IPS DF 6.9 (cell line): ENCODE results near the gene SOWAHB.
"Not testable (repeated sequence)": the region's sequence is repeated elsewhere in the genome, so short reads cannot be mapped to it uniquely, and the experiment has no call there.

Experiments used
- DNase-seq: peaks from one replicate; pipeline ENCODE4 v3.0.0-alpha.2; 2013; ENCODE audit warnings: low read depth, low spot score
- H3K27ac ChIP-seq: one replicate; pipeline ENCODE4 v1.5.1; 2013; ENCODE audit warnings: low read length, control low read depth
- H3K27me3 ChIP-seq: 2 replicates; pipeline ENCODE4 v1.6.1; 2013; ENCODE audit warnings: mild to moderate bottlenecking, low read length; ENCODE audit not compliant: control insufficient read depth, insufficient read depth
- H3K36me3 ChIP-seq: 2 replicates; pipeline ENCODE4 v1.6.1; 2013; ENCODE audit warnings: low read length; ENCODE audit not compliant: control insufficient read depth, insufficient read depth
- H3K4me1 ChIP-seq: 2 replicates; pipeline ENCODE4 v1.6.1; 2013; ENCODE audit warnings: low read length; ENCODE audit not compliant: control insufficient read depth, insufficient read depth
- H3K4me3 ChIP-seq: 2 replicates; pipeline ENCODE4 v1.5.1; 2013; ENCODE audit warnings: mild to moderate bottlenecking, low read length
- H3K9me3 ChIP-seq: 2 replicates; pipeline ENCODE4 v1.6.1; 2013; ENCODE audit warnings: low read length, inconsistent platforms; ENCODE audit not compliant: control insufficient read depth, insufficient read depth
- WGBS: extraction: QIAGEN DNeasy Blood & Tissue Kit; methylation state at CpG from one replicate; pipeline ENCODE4 v1.1.7; 2013; ENCODE audit warnings: mixed read lengths, missing lambda C conversion rate; ENCODE audit not compliant: insufficient read length, insufficient coverage; 5-methylcytosine and 5-hydroxymethylcytosine counted together

Gene SOWAHB

DNA sequence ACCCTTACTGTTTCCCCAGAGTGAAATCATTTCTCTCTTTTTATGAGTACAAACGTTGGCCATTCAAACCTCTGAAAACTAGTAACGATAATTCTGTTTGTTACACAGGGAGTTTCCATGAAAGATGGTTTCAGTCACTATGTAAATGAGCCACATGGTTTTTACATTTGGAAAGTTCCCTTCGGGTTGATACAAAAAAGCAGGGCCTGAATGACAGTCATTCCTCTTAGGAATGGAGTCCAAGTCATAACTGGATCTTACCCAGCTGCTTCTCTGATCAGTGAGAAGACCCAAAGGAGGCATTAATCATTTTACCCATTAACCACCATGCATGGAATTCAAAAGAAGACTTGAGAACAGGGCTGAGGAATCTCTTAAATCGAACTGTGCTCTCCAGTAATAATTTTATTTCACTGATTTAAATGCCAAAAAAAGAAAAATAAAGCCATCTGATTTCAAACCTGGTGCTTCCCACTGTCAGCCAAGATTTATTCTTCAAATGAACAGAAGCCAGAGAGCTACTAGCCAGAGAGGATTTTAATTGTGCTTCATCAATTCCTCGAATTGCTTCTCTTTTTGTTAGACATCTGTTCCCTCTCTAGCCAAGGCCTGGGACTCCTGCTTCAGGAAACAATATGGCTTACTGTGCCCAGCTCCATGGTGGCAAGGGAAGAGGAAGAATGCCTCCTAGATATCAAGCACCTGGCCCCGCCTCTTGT lies 3.2 kb downstream of the SOWAHB start:
- no peak for DNase-seq
- H3K27me3 ChIP-seq: peaks cover 30% of the 10 kb centered on the region; the same call in 1 of the 2 replicates
- no CpG with 5 or more reads among the region's 6 CpGs for WGBS

DNA sequence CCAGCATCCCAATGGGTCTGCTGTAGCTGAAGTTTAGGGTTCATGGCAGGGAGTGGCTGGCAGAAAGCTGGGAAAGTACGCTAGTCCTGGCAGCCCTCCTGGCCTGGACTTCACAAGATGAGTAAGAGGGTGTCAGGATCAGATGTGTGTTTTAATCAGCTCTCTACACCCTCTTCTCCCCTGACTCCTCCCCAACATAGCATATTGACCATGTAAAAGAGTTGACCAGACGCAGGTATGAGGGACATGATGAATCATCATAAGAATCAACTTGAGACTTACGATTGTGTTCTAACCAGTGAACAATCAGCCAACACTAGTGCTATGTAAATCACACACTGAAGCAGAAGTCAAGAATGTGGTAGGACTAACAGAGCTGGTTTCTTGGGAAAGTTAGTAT lies 5.3 kb downstream of the SOWAHB start:
- no peaks in the 10 kb centered on the region; the same call in 1 of the 2 replicates for H3K36me3 ChIP-seq
- peaks cover 21% of the 10 kb centered on the region; the same call in 1 of the 2 replicates for H3K27me3 ChIP-seq
- H3K4me1 ChIP-seq: no peaks in the 10 kb centered on the region
- H3K4me3 ChIP-seq: no peak overlapping the region
- WGBS: no CpG with 5 or more reads among the region's 3 CpGs
- no peak overlapping the region for H3K27ac ChIP-seq
- DNase-seq: no peak
- no peaks in the 10 kb centered on the region for H3K9me3 ChIP-seq

More for the DNA sequence above, 3.2 kb downstream of the SOWAHB start:
- Histone ChIP-seq H3K36me3 (no peaks in the 10 kb centered on the region; the same call in 1 of the 2 replicates), H3K9me3 (no peaks in the 10 kb centered on the region), H3K4me1 (no peaks in the 10 kb centered on the region), H3K4me3 (no peak overlapping the region), H3K27ac (no peak overlapping the region)

DNA sequence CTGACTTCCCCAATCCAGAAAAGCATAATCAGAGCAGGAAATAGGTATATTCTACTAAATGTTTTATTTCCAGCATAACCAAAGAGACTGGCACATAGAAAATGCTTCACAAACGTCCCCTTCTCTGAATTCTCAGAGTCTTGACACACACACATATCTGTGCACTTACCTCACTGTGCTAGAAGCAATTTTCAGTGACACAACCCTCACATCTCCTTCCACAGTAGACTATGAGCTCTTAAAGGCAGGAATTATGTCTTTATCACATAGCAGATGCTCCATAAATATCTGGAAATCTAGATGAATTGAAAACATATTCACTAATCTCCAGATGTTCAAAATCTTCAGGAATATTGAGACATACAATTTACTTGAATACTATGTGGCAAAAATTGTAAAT lies 5.9 kb downstream of the SOWAHB start:
- Histone ChIP-seq H3K27ac (no peak overlapping the region), H3K4me1 (no peaks in the 10 kb centered on the region), H3K27me3 (peaks cover 18% of the 10 kb centered on the region; the same call in 1 of the 2 replicates), H3K4me3 (no peak overlapping the region), H3K9me3 (no peaks in the 10 kb centered on the region), H3K36me3 (no peaks in the 10 kb centered on the region; the same call in 1 of the 2 replicates)
- WGBS: no CpG with 5 or more reads among the region's 1 CpG
- DNase-seq: no peak

DNA sequence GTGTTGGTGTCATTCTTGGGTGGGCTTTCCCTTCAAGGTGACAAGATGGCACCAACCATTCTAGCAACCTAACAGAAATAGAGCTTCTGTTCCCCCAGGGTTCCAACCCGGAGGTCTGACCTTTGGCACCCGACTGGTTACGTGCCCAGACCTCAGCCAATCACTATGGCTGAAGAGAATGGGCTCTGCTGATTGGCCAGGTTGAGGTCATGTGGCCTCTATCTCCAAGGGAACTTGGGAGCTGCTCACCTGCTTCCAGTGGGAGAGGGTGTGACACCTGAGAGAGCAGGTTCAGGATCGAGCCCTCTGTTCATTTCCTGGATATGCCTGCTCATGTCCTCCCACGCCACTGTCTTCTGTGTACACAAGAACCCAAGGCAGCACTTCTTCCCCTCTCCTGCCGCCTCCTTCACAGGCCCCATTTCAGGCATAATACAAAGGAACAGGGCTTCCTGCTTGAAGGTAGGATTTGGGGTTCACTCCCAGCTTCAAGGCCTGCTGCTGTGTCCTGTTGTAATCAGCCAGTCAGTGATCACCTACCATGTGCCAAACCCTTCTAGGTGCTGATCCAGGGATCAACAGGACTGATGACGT lies 11.0 kb downstream of the SOWAHB start:
- Histone ChIP-seq H3K4me1 (no peaks in the 10 kb centered on the region), H3K27ac (no peak overlapping the region), H3K9me3 (no peaks in the 10 kb centered on the region), H3K27me3 (no peaks in the 10 kb centered on the region), H3K4me3 (no peak overlapping the region), H3K36me3 (no peaks in the 10 kb centered on the region)
- no CpG with 5 or more reads among the region's 7 CpGs for WGBS
- no peak for DNase-seq

DNA sequence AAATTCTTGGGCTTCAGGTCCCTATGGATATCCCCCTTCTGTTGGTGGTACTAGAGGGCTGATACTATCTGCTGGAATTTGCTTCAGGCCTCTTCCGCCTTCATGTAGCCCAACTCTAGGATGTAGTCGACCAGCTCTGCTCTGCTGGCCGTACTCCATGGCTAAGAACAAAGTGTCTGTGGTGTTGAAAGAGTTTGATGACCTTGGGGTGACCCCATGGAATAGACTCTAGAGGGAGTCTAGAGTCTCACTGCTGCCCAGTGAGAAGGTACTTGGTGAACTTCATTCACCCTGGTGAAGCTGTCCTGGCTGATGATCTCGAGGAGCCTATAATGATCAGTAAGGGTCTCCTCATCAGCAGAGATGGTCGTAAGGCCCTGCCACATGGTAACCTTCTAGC lies 11.7 kb downstream of the SOWAHB start:
- Histone ChIP-seq H3K36me3 (no peaks in the 10 kb centered on the region), H3K27me3 (no peaks in the 10 kb centered on the region), H3K9me3 (no peaks in the 10 kb centered on the region), H3K4me3 (no peak overlapping the region), H3K4me1 (no peaks in the 10 kb centered on the region), H3K27ac (no peak overlapping the region)
- DNase-seq: no peak
- whole genome bisulfite sequencing: no CpG with 5 or more reads among the region's 5 CpGs

DNA sequence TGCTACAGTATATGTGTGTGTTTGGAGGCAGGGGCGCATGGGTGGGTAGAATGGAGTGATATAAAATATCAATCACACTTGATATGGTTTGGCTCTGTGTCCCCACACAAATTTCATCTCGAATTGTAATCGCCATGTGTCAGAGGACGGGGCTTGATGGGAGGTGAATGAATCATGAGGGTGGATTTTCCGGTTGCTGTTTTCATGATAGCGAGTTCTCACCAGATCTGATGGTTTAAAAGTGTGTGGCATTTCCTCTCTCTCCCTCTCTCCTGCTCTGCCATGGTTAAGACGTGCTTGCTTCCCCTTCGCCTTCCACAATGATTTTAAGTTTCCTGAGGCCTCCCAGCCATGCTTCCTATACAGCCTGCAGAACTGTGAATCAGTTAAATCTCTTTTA lies 14.8 kb downstream of the SOWAHB start:
- WGBS: no CpG with 5 or more reads among the region's 8 CpGs
- no peaks in the 10 kb centered on the region for H3K9me3 ChIP-seq
- no peak for DNase-seq
- no peaks in the 10 kb centered on the region for H3K36me3 ChIP-seq
- H3K4me1 ChIP-seq: no peaks in the 10 kb centered on the region
- no peak overlapping the region for H3K27ac ChIP-seq
- no peak overlapping the region for H3K4me3 ChIP-seq
- H3K27me3 ChIP-seq: no peaks in the 10 kb centered on the region

DNA sequence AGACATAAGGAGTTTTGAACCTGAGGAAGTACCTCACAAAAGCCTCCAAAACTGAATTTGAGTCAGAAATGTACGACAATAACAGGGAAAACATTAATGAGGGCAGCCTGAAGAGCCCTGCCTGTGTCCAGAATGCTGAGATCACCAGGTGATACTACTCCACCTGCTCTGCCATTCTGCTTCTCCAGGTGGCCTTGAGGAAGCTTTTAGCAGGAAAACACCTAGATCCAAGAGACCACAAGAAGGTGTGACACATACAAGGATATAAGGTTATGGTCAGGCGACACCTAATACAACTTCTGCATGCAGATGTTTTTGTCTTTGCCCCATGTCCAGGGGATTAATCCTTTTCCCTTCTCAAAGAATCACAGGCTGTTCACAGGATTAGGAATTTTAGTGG lies 15.3 kb downstream of the SOWAHB start:
- H3K4me3 ChIP-seq: no peak overlapping the region
- H3K9me3 ChIP-seq: no peaks in the 10 kb centered on the region
- no peaks in the 10 kb centered on the region for H3K36me3 ChIP-seq
- no peak for DNase-seq
- no peaks in the 10 kb centered on the region for H3K27me3 ChIP-seq
- H3K4me1 ChIP-seq: no peaks in the 10 kb centered on the region
- no CpG with 5 or more reads among the region's 2 CpGs for WGBS
- no peak overlapping the region for H3K27ac ChIP-seq

DNA sequence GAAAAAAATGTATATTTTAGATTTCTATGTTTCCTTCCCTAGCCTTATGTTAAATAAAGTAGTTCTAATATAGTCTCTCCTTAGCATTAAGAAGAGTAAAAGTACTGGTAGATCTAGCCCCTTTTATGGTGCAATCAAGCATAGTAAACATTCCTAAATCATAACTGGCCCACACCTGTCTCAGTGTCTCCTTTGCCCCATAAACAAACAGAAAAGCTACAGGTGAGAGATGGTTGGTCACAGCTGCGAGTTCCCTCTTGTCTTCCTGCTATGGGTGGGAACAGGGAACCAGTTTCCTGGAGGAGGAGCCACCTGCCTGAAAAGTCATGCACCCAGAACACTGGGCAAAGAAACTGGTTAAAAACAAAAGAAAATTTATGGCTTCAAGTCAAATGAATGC lies 16.6 kb downstream of the SOWAHB start:
- Histone ChIP-seq H3K4me3 (no peak overlapping the region), H3K4me1 (no peaks in the 10 kb centered on the region), H3K27ac (no peak overlapping the region), H3K9me3 (no peaks in the 10 kb centered on the region), H3K36me3 (no peaks in the 10 kb centered on the region), H3K27me3 (no peaks in the 10 kb centered on the region)
- no CpG with 5 or more reads among the region's 1 CpG for WGBS
- DNase-seq: no peak

DNA sequence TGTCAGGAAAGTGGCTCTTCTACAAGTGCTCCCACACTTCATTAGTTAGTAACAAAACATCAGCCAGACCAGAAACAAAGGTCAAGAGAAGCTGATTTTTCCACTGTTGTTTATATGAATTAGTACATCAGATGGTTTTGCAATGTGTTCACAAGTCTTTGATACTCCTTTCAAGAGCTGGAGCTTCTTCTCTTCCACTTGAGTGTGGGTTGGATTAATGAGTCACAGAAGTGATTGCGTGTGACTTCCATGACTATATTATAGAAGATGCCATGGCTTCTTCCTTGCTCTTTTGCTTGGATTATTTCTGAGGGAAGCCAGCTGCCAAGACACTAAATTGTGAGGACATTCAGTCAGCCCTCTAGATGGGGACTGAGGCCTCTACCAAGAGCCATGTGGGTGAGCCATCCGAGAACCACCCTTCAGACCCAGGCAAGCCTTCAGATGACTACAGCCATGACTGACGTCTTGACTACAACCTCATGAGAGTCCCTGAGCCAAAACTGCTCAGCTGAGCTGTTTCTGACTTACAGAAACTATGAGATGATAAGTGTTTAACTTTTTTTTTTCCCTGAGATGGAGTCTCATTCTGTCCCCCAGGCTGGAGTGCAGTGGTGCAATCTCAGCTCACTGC lies 18.1 kb downstream of the SOWAHB start:
- Histone ChIP-seq H3K27me3 (no peaks in the 10 kb centered on the region), H3K36me3 (no peaks in the 10 kb centered on the region), H3K9me3 (no peaks in the 10 kb centered on the region), H3K4me3 (no peak overlapping the region), H3K4me1 (no peaks in the 10 kb centered on the region), H3K27ac (no peak overlapping the region)
- no CpG with 5 or more reads among the region's 3 CpGs for WGBS
- DNase-seq: no peak

DNA sequence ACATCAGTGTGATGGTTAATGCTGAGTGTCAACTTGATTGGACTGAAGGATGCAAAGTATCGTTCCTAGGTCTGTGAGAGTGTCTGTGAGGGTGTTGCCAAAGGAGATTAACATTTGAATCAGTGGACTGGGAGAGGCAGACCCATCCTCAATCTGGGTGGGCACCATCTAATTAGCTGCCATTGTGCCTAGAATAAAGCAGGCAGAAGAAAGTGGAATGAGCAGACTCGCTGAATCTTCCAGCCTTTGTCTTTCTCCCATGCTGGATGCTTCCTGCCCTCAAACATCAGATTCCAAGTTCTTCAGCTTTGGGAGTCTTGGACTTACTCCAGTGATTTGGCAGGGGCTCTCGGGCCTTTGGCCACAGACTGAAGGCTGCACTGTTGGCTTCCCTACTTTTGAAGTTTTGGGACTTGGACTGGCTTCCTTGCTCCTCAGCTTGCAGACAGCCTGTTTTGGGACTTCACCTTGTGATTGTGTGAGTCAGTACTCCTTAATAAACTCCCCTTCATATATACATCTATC lies 19.2 kb downstream of the SOWAHB start:
- not testable (repeated sequence) for H3K4me1 ChIP-seq, DNase-seq, H3K36me3 ChIP-seq, H3K27me3 ChIP-seq, H3K27ac ChIP-seq, H3K4me3 ChIP-seq, H3K9me3 ChIP-seq
- WGBS: no CpG with 5 or more reads among the region's 3 CpGs
